Stimulated activated CD4-positive, alpha-beta T cell treated with anti-CD3 and anti-CD28 coated beads, TNF-alpha, amount 100 ng/mL, for 48 hours (primary cell): ENCODE results near the gene WHRN.

ENCODE experiments used
- DNase-seq, 3 donors: peaks; one replicate each; pipeline ENCODE4 v3.0.0-alpha.2; 2020; ENCODE audit warnings: low read depth in 3 of 3

Gene WHRN

GRCh38 chr9:114397848-114398605, 107.2 kb downstream of the WHRN start:
- peak; percentile 91 to 98 (median 92) for DNase-seq

GRCh38 chr9:114397219-114397847, 107.9 kb downstream of the WHRN start:
- DNase-seq: no peak

GRCh38 chr9:114396558-114397218, 108.6 kb downstream of the WHRN start:
- no peak for DNase-seq

DNA sequence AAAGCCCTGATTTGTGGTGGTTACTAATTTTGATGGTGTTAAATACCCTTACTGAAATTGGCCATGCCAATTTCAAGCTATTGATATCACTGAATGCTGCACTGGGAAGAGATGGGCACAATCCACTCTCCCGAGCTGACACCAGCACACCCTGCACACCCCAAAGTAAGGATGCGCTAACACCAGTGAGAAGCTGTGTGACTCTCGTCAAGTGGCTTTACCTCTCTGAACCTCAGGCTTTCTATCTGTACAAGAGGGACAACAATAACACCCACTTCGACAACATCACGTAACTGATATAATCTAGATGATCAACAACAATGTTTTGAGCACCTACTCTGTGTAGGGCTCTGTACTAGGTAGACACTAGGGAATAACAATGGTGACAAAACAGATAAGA, 109.5 kb downstream of the WHRN start:
- DNase-seq: no peak

GRCh38 chr9:114395334-114395617, 110.0 kb downstream of the WHRN start:
- no peak for DNase-seq

GRCh38 chr9:114394523-114395333, 110.5 kb downstream of the WHRN start:
- DNase-seq: no peak

- no peak for DNase-seq
Measured at GRCh38 chr9:114392749-114393112, 112.5 kb downstream of the WHRN start.

DNA sequence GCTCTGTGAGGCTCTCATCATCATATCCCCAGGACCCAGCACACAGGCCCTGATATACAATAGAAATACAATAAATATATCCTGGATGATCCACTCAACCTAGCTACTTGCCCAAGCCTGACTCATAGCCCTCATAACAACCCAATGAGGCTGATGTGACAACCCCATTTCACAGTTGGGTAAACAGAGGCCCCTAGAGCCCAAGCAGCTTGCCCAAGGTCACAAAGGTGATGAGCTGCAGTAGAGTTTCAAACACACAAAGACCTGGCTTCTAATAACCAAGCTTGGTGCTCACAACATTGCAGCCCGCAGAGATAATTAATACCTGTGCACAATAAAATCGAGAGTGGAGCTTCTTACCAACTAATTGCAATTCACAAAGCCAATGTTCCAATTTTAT, 114.3 kb downstream of the WHRN start:
- no peak for DNase-seq

DNA sequence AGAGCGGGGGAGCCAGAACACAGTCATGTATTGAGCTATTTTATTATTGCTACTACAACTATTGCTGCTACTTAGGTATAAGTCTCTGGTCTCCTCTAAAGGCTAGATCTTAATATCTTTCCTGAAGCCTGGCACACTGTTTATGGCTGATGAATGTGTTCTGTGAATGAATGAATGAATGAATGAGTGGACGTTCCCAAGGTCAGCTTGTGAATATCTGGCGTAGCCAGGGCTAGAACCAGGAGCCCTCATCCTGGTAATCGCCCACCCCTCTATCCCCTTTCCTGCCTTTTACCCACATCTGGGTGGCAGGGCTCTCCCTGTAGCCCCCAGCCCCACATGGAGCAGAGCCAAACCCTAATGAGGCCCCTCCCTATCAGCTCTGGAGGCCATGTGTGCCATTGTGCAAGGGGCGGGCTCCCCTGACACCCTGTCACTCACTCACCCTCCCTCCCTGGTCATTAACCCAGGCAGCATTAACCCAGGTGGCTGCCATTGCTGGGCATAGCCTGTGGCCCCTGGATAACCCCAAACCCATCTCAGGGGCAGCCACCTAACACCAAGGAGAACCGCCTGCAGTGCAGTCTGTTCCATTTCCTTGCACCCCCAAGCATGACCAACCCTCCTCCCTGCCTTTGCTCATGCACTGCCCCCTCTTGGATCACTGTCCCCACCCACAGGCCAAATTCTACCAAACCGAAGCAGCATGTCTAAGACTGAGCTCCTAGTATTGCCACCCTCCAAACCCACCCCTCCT, 115.5 kb downstream of the WHRN start:
- no peak for DNase-seq

DNA sequence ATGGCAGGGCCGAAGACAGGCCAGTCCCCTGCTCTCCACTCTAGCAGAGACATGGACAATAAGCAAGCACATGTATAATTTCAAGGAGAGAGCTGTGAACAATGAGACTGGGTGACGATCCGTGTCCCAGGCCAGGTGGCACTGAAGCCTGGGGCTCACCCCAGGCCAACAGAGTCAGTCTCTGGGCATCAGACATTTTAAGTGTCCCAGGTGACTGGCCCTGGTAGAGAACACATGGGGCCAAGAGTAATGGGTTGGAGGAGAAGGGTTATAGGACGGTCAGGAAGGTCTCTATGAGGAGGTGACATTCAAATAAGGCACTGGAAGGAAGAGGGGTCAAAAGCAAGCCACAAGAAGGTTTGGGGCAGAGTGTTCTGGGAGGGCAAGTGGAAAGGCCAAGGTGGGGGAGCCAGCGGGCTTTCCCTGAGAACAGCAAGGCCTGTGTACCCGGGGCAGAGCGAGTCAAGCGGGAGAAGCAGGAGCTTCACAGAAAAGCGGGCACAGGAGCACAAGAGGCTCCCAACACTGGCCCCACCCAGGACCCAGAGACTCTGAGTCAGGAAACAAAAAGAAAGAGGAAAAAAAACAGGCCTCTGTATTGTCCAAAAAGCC, 116.4 kb downstream of the WHRN start:
- no peak for DNase-seq

DNA sequence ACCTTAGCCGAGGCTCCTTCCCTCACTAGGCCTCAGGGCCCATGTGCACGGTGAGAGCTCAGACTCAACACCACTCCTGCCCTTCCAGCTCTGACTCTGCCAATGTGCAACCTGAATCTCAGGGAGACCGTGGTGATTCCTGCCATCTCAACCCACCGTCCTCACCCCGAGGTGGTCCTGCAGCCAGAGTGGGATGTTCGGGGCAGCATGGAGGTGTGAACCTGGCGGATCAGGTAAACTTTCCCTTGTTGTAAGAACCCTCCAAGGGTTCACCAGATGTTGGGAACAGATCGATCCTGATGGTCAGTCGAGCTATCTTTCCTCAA, 117.0 kb downstream of the WHRN start:
- no peak for DNase-seq

DNA sequence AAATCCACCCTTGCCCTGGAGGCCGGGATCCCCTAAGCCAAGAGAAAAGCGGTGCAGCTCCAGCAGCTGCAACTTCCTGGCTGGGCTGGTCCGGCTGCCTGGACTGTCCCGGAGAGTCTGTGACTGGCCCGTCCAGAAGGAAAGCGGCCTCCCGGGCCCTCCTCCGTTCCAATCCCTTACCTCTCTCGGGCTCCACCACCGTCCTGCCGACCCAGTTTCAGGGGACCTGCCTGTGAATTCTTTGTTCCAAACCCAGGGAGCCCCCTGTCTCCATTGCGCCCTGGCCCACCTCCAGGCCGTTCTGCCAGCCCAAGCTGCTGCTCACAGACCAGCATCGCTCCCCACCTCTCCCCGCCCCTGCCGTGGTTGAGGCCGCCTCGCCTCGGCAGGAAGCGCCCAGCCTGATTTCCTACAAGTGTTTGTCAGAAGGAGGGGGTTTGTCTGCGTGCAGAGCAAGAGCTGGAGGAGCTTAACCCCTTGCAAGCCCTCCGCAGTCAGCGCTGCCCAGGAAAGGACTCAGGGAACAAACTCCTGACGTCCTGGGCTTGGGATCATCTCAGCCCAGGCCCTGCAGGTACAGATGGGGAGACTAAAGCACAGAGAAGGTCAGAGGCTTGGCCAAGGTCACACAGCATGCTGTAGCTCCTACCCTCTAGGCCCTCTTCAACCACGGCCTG, 117.5 kb downstream of the WHRN start, which contains the start of gene AKNA:
TSS of gene AKNA (minus strand) at position 303 of the 677 bp plus-strand sequence. CDS start 6,649 bp downstream, outside the sequence.
- DNase-seq: peak; percentile 56 to 69 (median 65)

GRCh38 chr9:114386886-114387679, 118.2 kb downstream of the WHRN start:
- no peak for DNase-seq

DNA sequence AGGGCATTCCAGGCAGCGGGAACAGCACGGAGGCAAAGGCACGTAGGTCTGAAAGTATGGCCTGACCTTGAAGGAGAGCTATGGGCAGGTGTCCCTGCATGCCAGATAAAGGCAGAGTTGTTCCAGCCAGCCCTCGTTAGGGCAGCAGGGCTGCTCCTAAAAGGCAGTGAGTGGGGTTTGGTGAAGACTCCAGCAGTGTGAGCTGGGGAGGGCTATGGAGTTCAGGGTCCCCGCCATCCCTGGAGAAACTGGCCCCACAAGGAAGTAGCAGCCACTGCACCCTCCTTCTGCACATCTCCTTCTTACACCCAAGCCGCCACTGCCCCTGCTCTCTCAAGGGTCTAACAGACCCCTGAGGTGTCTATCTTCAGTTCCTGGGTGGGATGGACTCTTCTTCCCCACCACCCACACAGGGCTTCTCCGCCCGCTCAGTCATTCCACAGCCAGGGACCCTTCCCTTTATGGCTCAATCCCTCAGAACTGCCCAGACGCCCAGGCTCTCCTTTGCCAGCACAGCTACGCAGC, 118.8 kb downstream of the WHRN start:
- no peak for DNase-seq

GRCh38 chr9:114385397-114386181, 119.7 kb downstream of the WHRN start:
- peak; percentile 78 to 90 (median 83) for DNase-seq

DNA sequence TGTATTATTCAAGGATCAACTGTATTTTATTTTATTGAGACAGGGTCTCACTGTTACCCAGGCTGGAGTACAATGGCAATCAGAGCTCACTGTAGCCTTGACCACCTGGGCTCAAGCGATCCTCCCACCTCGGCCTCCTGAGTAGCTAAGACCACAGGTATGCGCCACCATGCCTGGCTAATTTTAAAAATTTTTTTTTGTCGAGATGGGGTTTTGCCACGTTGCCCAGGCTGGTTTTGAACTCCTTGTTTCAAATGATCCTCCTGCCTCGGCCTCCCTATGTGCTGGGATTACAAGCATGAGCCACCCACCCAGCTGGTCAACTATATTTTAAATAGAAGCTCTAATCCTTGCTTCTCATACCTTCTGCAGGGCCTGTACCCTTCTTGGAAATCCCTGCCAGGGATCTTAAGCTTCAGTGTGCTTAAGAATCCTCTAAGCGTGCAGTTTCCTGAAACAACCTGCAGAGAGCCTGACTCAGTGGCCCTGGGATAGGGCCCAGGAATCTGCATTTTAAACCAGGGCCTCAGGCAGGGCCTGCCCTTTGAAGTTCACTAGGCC, 120.4 kb downstream of the WHRN start:
- no peak for DNase-seq

GRCh38 chr9:114384341-114384740, 120.9 kb downstream of the WHRN start:
- DNase-seq: no peak

DNA sequence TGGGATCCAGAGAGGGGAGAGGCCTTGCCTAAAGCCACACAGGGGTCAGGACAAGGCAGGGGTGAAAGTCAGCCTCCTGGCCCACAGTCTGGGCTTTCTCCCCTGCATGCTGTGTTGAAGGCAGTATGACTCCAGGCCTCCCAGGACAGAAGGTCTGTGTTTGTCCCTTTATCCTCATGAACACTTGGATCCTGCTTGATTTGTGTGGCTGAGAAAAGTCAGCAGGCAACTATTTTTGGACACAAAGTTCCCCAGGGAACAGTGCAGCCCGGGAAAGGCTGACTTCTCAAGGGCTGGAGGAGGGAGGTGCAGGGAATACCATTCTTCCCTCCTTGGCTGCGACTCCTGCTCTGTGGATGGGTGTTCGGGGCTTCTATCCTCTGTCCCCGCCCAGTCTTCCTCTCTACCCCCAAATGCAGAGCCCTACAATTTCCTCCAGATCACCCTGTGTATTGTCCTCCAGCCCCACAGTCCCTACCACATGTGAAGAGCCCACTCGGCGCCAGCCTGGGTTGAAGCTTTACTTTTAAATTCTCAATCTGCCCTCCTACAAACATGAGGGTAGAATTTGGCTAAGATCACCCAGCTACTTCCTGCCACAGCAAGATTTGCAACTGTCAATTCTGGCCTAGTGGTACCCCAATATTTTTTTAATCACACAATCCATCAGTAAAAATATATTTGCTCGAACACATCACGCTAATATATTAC, 121.6 kb downstream of the WHRN start:
- no peak for DNase-seq
